GM10248 (cell line): ENCODE data around the gene IL18.

Experiments used
- CTCF ChIA-PET: fragments of 300-600 bp; sonication (Branson Sonifier 250); formaldehyde crosslinking; extraction: SDS; loops from one replicate; lab custom pipeline; 2021; ENCODE audit warnings: antibody characterized with exemption; lab: Yijun Ruan, JAX
- POLR2A ChIA-PET: fragments of 350-650 bp; sonication (Branson Sonifier 250); formaldehyde crosslinking; extraction: SDS; loops from one replicate; lab custom pipeline; 2020; ENCODE audit warnings: antibody characterized with exemption; lab: Yijun Ruan, JAX
- DNase-seq: peaks from one replicate; pipeline ENCODE4 v3.0.0; 2012; ENCODE audit errors: extremely low spot score
- CTCF ChIP-seq: IDR thresholded peaks from 2 replicates; pipeline ENCODE4 v1.5.1; 2012; ENCODE audit warnings: mild to moderate bottlenecking, low read depth; ENCODE audit errors: extremely low read depth, missing control alignments, control extremely low read depth

The IL18 gene

GRCh38 chr11:112163875-112164685, at the start of gene IL18:
Gene IL18, minus strand, starts transcription at chr11:112164094. Its CDS starts 9,041 bp downstream, at chr11:112155053.
- CTCF ChIA-PET: no interaction called here
- POLR2A ChIA-PET: no interaction called here
- no peak for TF ChIP-seq CTCF
- no peak for DNase-seq

GRCh38 chr11:112212710-112213109, 48.8 kb upstream of the IL18 start:
- no peak for DNase-seq
- ChIA-PET POLR2A (no interaction called here), CTCF (interaction anchor here (1.3 to 1.7 kb wide), 3 partner anchors 66 to 69 kb away, joined by 4 to 7 read pairs (median 4); no protein-coding TSS in a partner anchor)
- no peak for TF ChIP-seq CTCF

- CTCF ChIA-PET: interaction anchor here (1.3 to 1.7 kb wide), 3 partner anchors 67 to 70 kb away, joined by 4 to 7 read pairs (median 4); no protein-coding TSS in a partner anchor
- DNase-seq: no peak
- POLR2A ChIA-PET: no interaction called here
- no peak for TF ChIP-seq CTCF
These were observed 48.4 kb upstream of the IL18 start for GRCh38 chr11:112212290-112212689.

- POLR2A ChIA-PET: no interaction called here
- CTCF ChIA-PET: interaction anchor here (0.7 to 1.7 kb wide), 4 partner anchors 10 to 71 kb away, joined by 3 to 7 read pairs (median 4); no protein-coding TSS in a partner anchor
- no peak for DNase-seq
- TF ChIP-seq CTCF: no peak
These were observed 47.6 kb upstream of the IL18 start for GRCh38 chr11:112211536-112211935.

- DNase-seq: no peak
- ChIA-PET POLR2A (no interaction called here), CTCF (no interaction called here)
- no peak for TF ChIP-seq CTCF
These were observed 47.0 kb upstream of the IL18 start for GRCh38 chr11:112210890-112211289.

GRCh38 chr11:112206071-112206470, 42.2 kb upstream of the IL18 start:
- POLR2A ChIA-PET: no interaction called here
- no peak for TF ChIP-seq CTCF
- DNase-seq: no peak
- CTCF ChIA-PET: interaction anchor here (1.0 to 1.5 kb wide), 2 partner anchors 74 kb away, joined by 5 to 6 read pairs; no protein-coding TSS in a partner anchor
